Activated CD4-positive, alpha-beta T cell treated with anti-CD3 and anti-CD28 coated beads for 4 hours (primary cell): ENCODE measurements around the gene CYP11A1.

Experiments
- DNase-seq, 2 donors: peaks; one replicate each; pipeline ENCODE4 v3.0.0-alpha.2; 2020

CYP11A1 gene

GRCh38 chr15:74387621-74388362 lies 20.3 kb upstream of the CYP11A1 start:
- DNase-seq, result no peak

- no peak for DNase-seq
Measured at GRCh38 chr15:74387141-74387541, 19.7 kb upstream of the CYP11A1 start.

GRCh38 chr15:74386496-74387140 lies 19.2 kb upstream of the CYP11A1 start:
- no peak for DNase-seq

GRCh38 chr15:74385733-74386132 lies 18.3 kb upstream of the CYP11A1 start:
- DNase-seq, result no peak

GRCh38 chr15:74384881-74385643 lies 17.6 kb upstream of the CYP11A1 start:
- DNase-seq, result peak in 1 of 2 donors; percentile 58

GRCh38 chr15:74384566-74384880 lies 17.1 kb upstream of the CYP11A1 start:
- no peak for DNase-seq

GRCh38 chr15:74383695-74384565 lies 16.5 kb upstream of the CYP11A1 start:
- DNase-seq, result peak; percentile 67 to 87

GRCh38 chr15:74383286-74383685 lies 15.8 kb upstream of the CYP11A1 start:
- DNase-seq, result no peak

- DNase-seq, result peak; percentile 72 to 74
Measured at GRCh38 chr15:74382004-74382816, 14.8 kb upstream of the CYP11A1 start.

- DNase-seq, result no peak
Measured at GRCh38 chr15:74381481-74381880, 14.0 kb upstream of the CYP11A1 start.

GRCh38 chr15:74381190-74381453 lies 13.7 kb upstream of the CYP11A1 start:
- no peak for DNase-seq

- no peak for DNase-seq
Measured at GRCh38 chr15:74380361-74381189, 13.1 kb upstream of the CYP11A1 start.

- DNase-seq, result peak; percentile 70 to 82
Measured at GRCh38 chr15:74378848-74379247, 11.4 kb upstream of the CYP11A1 start.

GRCh38 chr15:74377831-74378766 lies 10.7 kb upstream of the CYP11A1 start:
- DNase-seq, result no peak

GRCh38 chr15:74376825-74377581 lies 9.6 kb upstream of the CYP11A1 start:
- DNase-seq, result no peak

- no peak for DNase-seq
Measured at GRCh38 chr15:74376226-74376625, 8.8 kb upstream of the CYP11A1 start.

- DNase-seq, result peak; percentile 80 to 88
Measured at GRCh38 chr15:74375303-74375693, 7.9 kb upstream of the CYP11A1 start.

GRCh38 chr15:74374648-74375302 lies 7.3 kb upstream of the CYP11A1 start:
- no peak for DNase-seq
